ENCODE measurements around the gene IL1RAPL2. TPM values are rescaled to one million over a fixed set of nuclear protein-coding genes. Genes with fewer than 3 reads are reported as not detected.
"Not testable (repeated sequence)": the region's sequence is repeated elsewhere in the genome, so short reads cannot be mapped to it uniquely, and the experiment has no call there.

The IL1RAPL2 gene
- total RNA-seq, 2 experiments from 2014 or later, result not detected

DNA sequence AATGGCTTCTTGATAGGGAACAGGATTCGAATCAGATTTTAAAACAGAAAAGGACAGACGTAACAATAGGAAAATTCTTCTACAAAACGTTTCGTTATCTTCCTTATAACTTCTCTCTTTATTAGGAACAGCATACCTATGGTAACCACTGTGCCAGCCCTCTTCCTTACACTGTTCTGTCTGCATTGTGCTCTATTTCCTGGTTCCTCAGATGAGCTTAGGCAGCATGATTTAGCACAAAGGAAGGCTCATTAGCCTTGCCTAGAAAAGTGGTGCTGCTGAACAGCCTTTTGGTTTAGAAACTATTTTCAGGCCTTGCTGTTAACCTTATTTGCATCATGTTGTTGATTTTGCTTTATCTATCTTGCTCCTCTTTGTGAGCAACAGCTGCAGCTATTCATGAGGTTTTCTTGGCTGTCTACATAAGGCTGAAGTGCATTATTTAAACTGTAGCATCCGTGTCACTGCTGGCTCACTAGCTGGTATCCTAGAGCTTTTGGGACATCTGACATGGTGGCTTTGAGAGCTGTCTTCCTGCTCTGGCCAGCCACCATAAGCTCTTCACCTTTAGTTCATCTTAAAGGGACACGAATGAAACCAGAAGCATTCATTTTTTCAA lies 1186.4 kb downstream of the IL1RAPL2 start:
- Mint-ChIP-seq H3K36me3 (no peaks in the 10 kb centered on the region), H3K4me1 (ENCODE audit: low read depth) (no peaks in the 10 kb centered on the region), H3K27me3 (no peaks in the 10 kb centered on the region), H3K9me3 (no peaks in the 10 kb centered on the region), H3K27ac (no peak overlapping the region), H3K4me3 (no peak overlapping the region)
- no peak for DNase-seq
- ChIA-PET CTCF (no interaction called here), POLR2A (no interaction called here)
- intact Hi-C loops (cut with micrococcal nuclease), result no loop called here

DNA sequence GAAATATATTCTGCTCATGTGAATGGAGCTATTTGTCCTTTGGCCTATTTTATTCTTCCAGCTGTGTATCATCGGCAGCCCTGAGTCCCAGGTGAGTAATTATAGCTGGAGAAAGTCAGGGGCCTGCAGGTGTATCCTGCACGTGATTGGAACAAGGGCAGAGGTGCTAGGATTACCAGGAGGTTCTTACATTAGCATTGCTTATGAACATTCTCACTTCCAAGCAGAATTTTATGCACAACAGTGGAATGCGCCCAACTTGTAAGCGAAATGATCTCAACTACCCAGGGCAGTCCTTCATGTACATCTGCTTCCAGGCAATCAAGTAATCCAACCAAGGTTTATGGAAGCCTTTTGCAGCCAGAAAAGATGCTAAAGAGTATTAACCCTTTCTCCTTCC lies 1187.4 kb downstream of the IL1RAPL2 start:
- intact Hi-C loops (cut with micrococcal nuclease), result no loop called here
- ChIA-PET CTCF (no interaction called here), POLR2A (no interaction called here)
- H3K4me1 Mint-ChIP-seq (ENCODE audit: low read depth), result no peaks in the 10 kb centered on the region
- H3K27me3 Mint-ChIP-seq, result no peaks in the 10 kb centered on the region
- H3K4me3 Mint-ChIP-seq, result no peak overlapping the region
- H3K9me3 Mint-ChIP-seq, result no peaks in the 10 kb centered on the region
- H3K36me3 Mint-ChIP-seq, result no peaks in the 10 kb centered on the region
- no peak for DNase-seq
- no peak overlapping the region for H3K27ac Mint-ChIP-seq

DNA sequence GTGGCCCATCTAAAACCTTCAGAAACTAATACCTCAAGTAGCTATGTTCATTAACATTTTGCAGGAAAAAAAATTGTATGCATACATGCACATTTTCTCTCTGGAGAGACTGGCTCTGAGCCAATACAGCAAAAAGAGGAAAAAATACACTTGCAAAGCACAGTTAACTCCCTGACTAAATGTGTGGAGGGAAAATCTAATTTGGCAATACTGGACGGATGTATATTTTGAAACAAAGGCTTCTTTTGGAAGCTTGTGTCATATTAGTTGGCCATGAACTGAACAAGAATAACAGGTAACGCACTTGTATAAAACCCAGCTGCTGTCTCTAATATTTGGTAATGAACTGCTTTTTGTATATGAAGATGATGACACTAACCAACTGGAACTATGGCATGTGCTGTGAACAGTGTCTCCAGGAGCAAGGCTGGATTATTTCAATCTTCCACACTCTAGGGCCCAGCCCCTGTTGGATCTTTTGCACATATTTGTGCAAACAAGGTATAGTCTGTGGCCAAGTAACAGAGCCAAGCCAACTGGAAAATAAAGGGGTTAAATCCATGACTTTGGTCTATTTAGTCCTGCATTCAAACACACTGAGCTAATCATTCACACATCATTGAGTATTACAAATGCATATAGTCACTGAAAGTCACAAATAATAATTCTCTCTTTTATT lies 1188.4 kb downstream of the IL1RAPL2 start:
- no peak overlapping the region for H3K4me3 Mint-ChIP-seq
- no peaks in the 10 kb centered on the region for H3K9me3 Mint-ChIP-seq
- no peaks in the 10 kb centered on the region for H3K4me1 Mint-ChIP-seq (ENCODE audit: low read depth)
- no peak for DNase-seq
- H3K27ac Mint-ChIP-seq, result no peak overlapping the region
- intact Hi-C loops (cut with micrococcal nuclease), result no loop called here
- H3K36me3 Mint-ChIP-seq, result no peaks in the 10 kb centered on the region
- ChIA-PET POLR2A (no interaction called here), CTCF (no interaction called here)
- H3K27me3 Mint-ChIP-seq, result no peaks in the 10 kb centered on the region

DNA sequence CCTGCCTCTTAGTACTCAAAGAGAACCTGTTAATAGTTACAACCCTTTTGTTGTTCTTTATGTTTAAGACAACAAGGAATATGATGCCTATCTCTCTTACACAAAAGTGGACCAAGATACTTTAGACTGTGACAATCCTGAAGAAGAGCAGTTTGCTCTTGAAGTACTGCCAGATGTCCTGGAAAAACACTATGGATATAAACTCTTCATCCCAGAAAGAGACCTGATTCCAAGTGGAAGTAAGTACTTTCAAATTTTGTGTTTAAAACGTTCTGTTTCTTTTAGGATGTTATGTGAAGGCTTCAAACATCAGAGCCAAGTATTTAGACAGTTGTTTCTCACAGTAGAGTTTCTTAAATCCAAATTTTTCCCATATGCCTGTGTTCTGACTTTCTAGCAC lies 1189.1 kb downstream of the IL1RAPL2 start:
- Mint-ChIP-seq H3K27ac (no peak overlapping the region), H3K36me3 (no peaks in the 10 kb centered on the region), H3K9me3 (no peaks in the 10 kb centered on the region), H3K4me3 (no peak overlapping the region), H3K27me3 (no peaks in the 10 kb centered on the region), H3K4me1 (ENCODE audit: low read depth) (no peaks in the 10 kb centered on the region)
- intact Hi-C loops (cut with micrococcal nuclease), result no loop called here
- DNase-seq, result no peak
- CTCF ChIA-PET, result no interaction called here
- POLR2A ChIA-PET, result no interaction called here

DNA sequence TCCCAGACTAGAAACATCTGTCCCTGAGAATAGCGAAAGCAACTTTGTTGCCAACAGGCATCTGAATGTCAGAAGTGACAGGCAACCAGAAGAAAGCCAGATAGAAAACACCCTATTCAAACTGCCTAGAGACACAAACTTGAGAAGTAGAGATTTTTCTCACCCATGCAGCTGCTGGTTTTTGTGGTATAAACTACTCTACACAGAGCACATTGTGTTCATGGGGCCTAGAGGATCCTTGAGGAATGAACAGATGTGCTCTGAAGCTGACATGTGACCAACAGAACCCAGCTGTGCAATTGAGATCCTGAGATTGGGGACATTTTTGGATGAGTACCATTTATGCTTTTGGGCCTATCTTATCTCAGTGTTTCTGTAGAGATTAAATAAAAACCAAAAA lies 1192.8 kb downstream of the IL1RAPL2 start:
- H3K36me3 Mint-ChIP-seq, result no peaks in the 10 kb centered on the region
- CTCF ChIA-PET, result no interaction called here
- intact Hi-C loops (cut with micrococcal nuclease), result no loop called here
- H3K27ac Mint-ChIP-seq, result no peak overlapping the region
- H3K27me3 Mint-ChIP-seq, result no peaks in the 10 kb centered on the region
- no peak for DNase-seq
- H3K4me3 Mint-ChIP-seq, result no peak overlapping the region
- no peaks in the 10 kb centered on the region for H3K9me3 Mint-ChIP-seq
- POLR2A ChIA-PET, result no interaction called here
- H3K4me1 Mint-ChIP-seq (ENCODE audit: low read depth), result no peaks in the 10 kb centered on the region

DNA sequence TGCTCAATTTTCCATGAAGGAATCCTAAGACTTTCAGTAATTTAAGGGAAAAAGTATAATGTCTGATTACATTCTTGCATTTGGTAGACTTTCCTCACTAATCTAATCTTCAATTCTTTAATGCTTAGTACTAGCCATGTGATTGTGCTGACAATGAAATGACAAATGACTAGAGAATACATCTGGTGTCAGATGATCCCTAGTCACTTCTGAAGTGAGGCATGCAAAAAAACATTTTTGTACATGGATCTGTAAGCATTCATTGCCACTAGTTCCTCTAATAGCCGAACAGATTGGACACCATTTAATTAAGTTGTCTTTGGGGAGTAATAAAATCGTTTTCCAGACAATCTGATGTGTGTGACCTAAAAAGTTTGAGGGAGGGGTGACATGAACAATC lies 1193.6 kb downstream of the IL1RAPL2 start:
- H3K36me3 Mint-ChIP-seq, result no peaks in the 10 kb centered on the region
- no peak overlapping the region for H3K27ac Mint-ChIP-seq
- H3K9me3 Mint-ChIP-seq, result no peaks in the 10 kb centered on the region
- intact Hi-C loops (cut with micrococcal nuclease), result no loop called here
- POLR2A ChIA-PET, result no interaction called here
- CTCF ChIA-PET, result no interaction called here
- H3K4me3 Mint-ChIP-seq, result no peak overlapping the region
- no peaks in the 10 kb centered on the region for H3K4me1 Mint-ChIP-seq (ENCODE audit: low read depth)
- no peak for DNase-seq
- H3K27me3 Mint-ChIP-seq, result no peaks in the 10 kb centered on the region

DNA sequence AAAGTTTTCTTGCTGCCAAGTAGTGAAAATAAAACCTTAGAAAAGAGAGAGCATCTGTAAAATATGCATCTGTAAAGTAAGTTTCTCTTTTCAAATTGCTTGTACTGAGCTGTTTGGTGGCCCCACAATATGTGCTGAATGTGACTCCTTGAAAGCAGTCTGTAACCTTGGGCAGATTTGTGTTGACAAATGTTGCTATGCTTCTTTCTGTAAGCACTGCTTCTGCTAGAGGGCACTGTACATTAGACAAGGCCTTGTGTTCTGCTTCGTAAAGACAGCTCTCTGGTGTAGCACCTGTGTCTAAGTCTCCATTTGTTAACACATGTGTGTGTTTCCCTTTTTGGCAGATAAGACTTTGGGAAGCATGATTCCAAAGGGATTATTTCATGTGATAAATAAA lies 1199.7 kb downstream of the IL1RAPL2 start:
- ChIA-PET CTCF (no interaction called here), POLR2A (no interaction called here)
- no peak overlapping the region for H3K27ac Mint-ChIP-seq
- no peaks in the 10 kb centered on the region for H3K9me3 Mint-ChIP-seq
- H3K36me3 Mint-ChIP-seq, result no peaks in the 10 kb centered on the region
- intact Hi-C loops (cut with micrococcal nuclease), result no loop called here
- H3K27me3 Mint-ChIP-seq, result no peaks in the 10 kb centered on the region
- H3K4me3 Mint-ChIP-seq, result no peak overlapping the region
- no peaks in the 10 kb centered on the region for H3K4me1 Mint-ChIP-seq (ENCODE audit: low read depth)
- no peak for DNase-seq

DNA sequence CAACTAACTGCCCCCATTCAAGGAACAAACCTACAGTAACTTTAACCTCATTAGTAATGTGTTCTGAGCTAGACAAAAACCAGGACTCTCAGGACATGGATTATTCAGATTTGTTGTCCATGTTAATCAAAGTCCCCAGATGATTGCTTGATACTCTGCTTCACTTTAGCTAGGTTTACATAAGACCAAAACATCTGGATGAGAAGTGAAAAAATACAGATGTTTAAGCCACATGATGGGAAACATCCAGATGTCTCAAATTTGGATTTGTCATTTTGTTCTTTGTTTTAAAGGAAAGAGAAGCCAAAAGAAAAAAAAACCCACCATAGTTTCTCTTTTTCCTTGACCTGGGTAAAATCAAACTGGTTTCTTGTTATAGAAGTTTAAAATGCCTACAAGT lies 1207.8 kb downstream of the IL1RAPL2 start:
- H3K4me3 Mint-ChIP-seq, result no peak overlapping the region
- DNase-seq, result no peak
- CTCF ChIA-PET, result no interaction called here
- POLR2A ChIA-PET, result no interaction called here
- no peaks in the 10 kb centered on the region for H3K4me1 Mint-ChIP-seq (ENCODE audit: low read depth)
- intact Hi-C loops (cut with micrococcal nuclease), result no loop called here
- H3K27ac Mint-ChIP-seq, result no peak overlapping the region
- H3K27me3 Mint-ChIP-seq, result no peaks in the 10 kb centered on the region
- no peaks in the 10 kb centered on the region for H3K36me3 Mint-ChIP-seq
- no peaks in the 10 kb centered on the region for H3K9me3 Mint-ChIP-seq

DNA sequence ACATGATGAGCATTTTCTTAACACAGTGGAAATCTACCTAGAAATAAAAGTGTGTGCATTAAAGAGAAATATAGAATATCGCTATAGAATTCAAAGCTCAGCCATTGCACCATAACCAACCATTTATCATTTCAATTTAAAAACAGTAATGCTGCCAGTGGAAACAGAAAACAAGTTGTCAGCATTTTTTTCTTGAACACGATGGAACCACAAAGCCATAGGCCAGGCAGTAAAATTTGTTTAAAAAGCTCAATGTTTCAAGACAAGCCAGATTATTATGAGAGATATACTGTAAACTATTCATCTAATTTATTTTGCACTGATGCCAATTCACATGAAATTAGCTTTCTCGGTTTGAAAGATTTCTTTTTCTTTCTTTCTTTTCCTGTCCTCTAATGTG lies 1209.7 kb downstream of the IL1RAPL2 start:
- Mint-ChIP-seq H3K36me3 (no peaks in the 10 kb centered on the region), H3K27me3 (no peaks in the 10 kb centered on the region), H3K4me1 (ENCODE audit: low read depth) (no peaks in the 10 kb centered on the region), H3K9me3 (no peaks in the 10 kb centered on the region), H3K4me3 (no peak overlapping the region), H3K27ac (no peak overlapping the region)
- DNase-seq, result no peak
- POLR2A ChIA-PET, result no interaction called here
- CTCF ChIA-PET, result no interaction called here
- intact Hi-C loops (cut with micrococcal nuclease), result no loop called here

DNA sequence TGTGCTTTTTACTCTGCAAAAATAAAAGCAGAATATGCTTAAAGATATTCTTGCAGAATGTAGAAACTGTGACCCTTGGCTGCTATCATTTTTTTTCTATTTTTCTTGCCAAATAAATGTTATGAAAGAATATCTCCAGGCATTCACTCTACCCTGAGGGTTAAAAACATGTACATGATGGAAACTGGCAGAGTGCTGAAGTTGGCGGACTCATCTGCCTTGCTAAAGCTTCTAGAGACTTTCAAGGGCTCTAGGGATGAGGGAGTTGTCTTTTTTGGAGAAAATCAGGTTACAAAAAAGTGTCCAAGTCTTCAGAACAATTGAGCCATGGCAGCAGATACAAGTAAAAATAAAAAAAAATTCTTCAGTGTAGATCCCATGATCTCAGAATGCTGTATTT lies 1215.8 kb downstream of the IL1RAPL2 start:
- Mint-ChIP-seq H3K27me3 (no peaks in the 10 kb centered on the region), H3K4me1 (ENCODE audit: low read depth) (no peaks in the 10 kb centered on the region), H3K9me3 (no peaks in the 10 kb centered on the region), H3K27ac (no peak overlapping the region), H3K36me3 (no peaks in the 10 kb centered on the region), H3K4me3 (no peak overlapping the region)
- POLR2A ChIA-PET, result no interaction called here
- CTCF ChIA-PET, result no interaction called here
- intact Hi-C loops (cut with micrococcal nuclease), result no loop called here
- DNase-seq, result no peak

DNA sequence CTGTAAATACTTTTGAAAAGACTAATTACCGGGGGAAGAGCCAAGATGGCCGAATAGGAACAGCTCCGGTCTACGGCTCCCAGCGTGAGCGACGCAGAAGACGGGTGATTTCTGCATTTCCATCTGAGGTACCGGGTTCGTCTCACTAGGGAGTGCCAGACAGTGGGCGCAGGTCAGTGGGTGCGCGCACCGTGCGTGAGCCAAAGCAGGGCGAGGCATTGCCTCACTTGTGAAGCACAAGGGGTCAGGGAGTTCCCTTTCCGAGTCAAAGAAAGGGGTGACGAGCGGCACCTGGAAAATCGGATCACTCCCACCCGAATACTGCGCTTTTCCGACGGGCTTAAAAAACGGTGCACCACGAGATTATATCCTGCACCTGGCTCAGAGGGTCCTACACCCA lies 1230.9 kb downstream of the IL1RAPL2 start:
- POLR2A ChIA-PET, result not testable (repeated sequence)

DNA sequence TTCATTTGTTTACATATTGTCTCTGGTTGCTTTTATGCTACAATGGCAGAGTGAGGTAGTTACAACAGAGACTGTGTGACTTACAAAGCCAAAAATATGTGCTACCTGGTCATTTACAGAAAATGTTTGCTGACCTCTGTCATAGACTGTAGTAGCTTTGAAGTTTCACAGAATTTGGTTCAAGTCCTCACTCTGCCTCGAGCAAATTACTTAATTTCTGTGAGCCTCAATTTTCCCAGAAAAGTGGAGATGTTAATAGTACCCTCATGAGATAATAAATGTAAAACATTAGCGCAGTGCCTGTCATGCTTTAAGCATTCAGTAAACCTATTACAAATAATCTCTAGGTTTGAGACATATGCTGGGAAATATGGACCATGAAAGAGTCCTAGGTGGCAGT lies 1237.9 kb downstream of the IL1RAPL2 start:
- no peak overlapping the region for H3K27ac Mint-ChIP-seq
- H3K4me1 Mint-ChIP-seq (ENCODE audit: low read depth), result no peaks in the 10 kb centered on the region
- DNase-seq, result no peak
- no peaks in the 10 kb centered on the region for H3K27me3 Mint-ChIP-seq
- H3K4me3 Mint-ChIP-seq, result no peak overlapping the region
- H3K36me3 Mint-ChIP-seq, result no peaks in the 10 kb centered on the region
- CTCF ChIA-PET, result no interaction called here
- intact Hi-C loops (cut with micrococcal nuclease), result no loop called here
- H3K9me3 Mint-ChIP-seq, result peaks cover 9% of the 10 kb centered on the region
- POLR2A ChIA-PET, result no interaction called here

More for the DNA sequence above, 1230.9 kb downstream of the IL1RAPL2 start:
- H3K4me1 Mint-ChIP-seq (ENCODE audit: low read depth); CTCF ChIA-PET; H3K9me3 Mint-ChIP-seq; H3K4me3 Mint-ChIP-seq; H3K36me3 Mint-ChIP-seq; DNase-seq; H3K27me3 Mint-ChIP-seq; H3K27ac Mint-ChIP-seq; intact Hi-C loops (cut with micrococcal nuclease): not testable (repeated sequence)

DNA sequence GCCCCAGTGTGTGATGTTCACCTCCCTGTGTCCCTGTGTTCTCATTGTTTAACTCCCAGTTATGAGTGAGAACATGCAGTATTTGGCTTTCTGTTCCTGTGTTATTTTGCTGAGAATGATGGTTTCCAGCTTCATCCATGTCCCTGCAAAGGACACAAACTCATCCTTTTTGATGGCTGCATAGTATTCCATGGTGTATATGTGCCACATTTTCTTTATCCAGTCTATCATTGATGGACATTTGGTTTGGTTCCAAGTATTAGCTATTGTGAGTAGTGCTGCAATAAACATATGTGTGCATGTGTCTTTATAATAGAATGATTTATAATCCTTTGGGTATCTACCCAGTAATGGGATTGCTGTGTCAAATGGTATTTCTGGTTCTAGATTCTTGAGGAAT lies 1239.7 kb downstream of the IL1RAPL2 start:
- H3K36me3 Mint-ChIP-seq; H3K4me3 Mint-ChIP-seq; CTCF ChIA-PET; POLR2A ChIA-PET; intact Hi-C loops (cut with micrococcal nuclease); H3K27ac Mint-ChIP-seq; H3K4me1 Mint-ChIP-seq (ENCODE audit: low read depth); DNase-seq; H3K27me3 Mint-ChIP-seq: not testable (repeated sequence)
- H3K9me3 Mint-ChIP-seq, result peaks cover 13% of the 10 kb centered on the region

All from activated CD4-positive, alpha-beta memory T cell treated with anti-CD3 and anti-CD28 coated beads for 36 hours (primary cell).